HG02763 (cell line): ENCODE measurements around the gene UNK.
"Not testable (repeated sequence)": the region's sequence is repeated elsewhere in the genome, so short reads cannot be mapped to it uniquely, and the experiment has no call there.

Experiments used
- ATAC-seq: cut with Tn5 transposase; IDR thresholded peaks from one replicate; pipeline ENCODE4 v1.9.1; 2021; ENCODE audit warnings: mild to moderate bottlenecking, moderate library complexity; ENCODE audit not compliant: unreplicated experiment

The UNK gene

DNA sequence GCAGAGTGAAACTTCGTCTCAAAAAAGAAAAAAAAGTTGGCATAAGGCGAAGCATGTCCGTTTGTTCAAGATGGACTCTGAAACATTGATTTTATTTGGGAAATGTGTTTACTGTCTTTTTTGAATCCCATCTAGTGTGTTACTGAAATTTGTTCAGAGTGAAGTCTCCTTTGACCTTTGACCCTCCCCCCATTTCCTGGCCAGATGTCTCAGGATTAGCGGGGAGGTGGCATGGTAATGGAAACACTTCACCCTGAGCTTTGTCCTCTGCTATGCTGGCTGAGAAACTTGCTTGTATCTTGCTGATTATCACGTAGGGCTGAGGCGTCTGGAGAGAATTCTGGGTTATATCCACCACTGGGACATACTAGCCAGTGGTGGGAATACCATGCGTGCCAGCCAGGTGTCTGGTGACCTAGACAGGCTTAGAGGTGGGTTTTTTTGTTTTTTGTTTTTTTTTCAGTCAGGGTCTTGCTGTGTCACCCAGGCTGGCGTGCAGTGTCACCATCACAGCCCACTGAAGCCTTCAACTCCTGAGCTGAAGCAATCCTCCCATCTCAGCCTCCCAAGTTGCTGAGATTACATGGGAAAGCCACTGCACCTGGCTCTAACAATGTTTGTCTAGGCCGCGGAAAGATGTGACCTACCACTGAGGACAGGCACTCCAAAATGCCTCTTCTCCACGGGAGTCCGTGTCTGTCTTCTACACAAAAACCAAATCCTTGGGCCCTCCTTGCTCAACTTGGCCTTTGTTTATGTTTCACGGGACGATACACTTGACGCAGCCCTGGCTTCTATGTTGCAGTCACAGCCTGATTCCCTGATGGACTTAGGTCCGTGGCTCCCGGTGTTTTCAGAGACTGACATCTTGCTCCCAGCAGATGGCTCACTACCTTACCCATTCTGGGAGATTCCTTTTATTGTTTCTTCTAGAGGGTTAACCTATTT is 13.0 kb upstream of the UNK start:
- no peak for ATAC-seq

DNA sequence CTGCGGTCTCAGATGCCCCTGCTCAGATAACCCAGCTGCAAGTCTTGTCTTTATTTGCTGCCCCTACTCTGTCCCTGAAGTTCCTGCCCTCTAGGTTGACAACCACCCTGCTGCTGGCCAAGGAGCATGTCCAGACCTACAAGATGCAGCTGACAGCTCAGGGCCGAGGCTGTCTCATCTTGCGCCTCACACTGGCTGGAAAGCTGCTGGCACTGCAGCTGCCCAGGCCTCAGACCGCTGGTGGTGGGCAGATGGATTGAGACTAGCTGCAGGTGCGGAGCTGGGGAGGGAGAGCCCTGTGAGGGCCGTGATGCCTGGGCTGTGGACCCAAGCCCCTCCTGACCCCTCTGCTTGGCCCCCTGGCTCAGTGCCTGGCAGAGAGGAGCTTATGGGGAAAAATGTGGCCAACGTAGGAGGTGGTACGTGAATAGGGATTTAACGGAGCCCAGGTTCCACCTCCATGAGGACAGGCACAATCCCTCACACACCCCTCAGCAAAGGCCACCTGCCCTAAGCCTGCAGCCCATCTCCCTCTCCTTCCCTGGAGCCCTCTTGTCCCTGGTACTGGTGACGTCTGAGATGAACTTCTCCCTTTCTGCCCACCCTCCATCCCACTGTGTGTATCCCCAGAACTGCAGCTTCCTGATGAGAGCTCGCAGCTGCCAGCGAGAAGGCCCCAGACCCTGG is 11.3 kb upstream of the UNK start:
- ATAC-seq = no peak

DNA sequence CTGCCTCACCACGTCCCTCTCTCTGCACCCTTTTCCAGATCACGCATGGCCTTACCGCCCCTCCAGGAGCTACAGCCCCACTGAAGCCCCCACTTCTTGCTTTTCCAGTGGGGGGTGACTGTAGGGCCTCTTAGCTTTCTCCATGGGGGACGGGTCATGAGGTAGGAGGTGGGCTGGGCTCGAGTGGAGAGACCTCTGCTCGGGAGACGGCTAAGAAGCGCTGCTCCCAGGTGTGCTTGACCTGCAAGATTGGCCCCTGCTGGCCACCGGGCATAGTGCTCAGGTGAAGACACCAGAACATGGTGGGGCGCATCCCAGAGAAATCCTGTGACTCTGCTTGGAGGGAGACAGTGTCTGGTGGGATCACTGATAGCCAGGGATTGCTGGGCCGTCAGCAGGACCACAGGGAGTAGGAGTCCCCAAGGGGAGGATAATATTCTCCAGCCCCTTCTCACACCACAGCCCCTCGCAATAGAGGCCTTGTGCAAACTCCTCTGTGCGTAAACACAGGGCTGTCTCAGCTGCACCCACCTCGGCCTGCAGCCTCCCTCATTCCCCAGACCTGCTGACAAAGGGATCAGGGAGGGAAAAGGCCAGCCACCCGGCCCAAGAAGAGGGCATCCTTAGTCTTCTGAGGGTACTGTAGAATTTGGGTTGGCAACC is 10.7 kb upstream of the UNK start:
- ATAC-seq = no peak

DNA sequence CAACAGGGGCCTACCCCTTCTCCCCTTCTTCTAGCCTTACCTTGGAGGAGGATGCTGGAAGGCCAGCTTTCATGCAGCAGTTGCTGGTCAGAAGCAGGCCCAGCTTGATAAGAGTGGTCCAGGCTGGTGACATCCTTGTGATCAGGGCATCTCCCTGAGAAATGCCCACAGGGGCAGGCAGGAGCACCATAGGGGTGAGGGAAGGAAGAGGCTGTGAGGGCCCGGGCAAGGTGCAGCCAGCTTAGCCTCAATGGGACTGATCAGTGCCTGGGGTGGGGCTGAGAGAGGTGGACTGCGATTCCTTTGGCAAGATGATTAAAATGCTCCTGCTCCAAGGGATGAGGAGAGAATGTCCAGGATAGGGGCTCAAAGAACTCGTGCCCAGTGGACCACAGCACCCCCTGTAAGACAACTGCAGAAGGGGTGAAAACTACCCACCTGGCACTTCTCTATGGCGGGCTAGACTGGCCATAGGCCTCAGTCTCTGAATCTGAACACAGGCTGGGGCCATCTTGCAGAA is 10.1 kb upstream of the UNK start:
- ATAC-seq = no peak

DNA sequence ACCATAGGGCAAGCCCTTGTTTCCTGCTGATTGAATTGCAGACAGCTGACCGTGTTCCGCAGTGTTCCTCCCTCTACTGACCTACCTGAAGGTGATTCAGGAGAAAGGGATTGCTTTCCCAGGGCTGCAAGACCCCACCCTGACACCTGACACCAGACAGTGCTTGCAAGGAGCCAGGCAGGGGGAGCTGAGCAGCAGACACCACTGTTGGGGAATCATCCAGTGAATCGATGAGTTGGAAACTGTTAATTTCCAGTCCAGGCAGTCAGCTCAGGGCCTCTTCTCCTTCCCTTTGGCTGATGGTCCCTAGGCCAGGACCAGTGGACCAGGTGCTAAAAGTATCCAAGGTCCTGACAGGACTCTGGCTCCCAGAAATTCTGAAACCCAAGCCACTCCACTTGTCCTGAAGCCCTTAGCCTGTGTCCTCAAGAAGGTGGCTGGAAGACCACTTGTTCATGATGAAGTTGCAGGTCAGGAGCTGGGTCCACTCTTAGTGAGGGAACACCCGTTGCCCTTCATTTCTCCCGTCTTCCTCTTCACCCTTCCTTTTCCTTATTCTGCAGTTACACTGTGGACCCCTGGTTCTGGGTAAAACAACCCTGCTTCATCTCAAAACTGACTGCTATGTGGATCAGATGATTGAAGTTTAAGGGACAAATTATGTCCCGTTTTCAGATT is 9.5 kb upstream of the UNK start:
- ATAC-seq = no peak

DNA sequence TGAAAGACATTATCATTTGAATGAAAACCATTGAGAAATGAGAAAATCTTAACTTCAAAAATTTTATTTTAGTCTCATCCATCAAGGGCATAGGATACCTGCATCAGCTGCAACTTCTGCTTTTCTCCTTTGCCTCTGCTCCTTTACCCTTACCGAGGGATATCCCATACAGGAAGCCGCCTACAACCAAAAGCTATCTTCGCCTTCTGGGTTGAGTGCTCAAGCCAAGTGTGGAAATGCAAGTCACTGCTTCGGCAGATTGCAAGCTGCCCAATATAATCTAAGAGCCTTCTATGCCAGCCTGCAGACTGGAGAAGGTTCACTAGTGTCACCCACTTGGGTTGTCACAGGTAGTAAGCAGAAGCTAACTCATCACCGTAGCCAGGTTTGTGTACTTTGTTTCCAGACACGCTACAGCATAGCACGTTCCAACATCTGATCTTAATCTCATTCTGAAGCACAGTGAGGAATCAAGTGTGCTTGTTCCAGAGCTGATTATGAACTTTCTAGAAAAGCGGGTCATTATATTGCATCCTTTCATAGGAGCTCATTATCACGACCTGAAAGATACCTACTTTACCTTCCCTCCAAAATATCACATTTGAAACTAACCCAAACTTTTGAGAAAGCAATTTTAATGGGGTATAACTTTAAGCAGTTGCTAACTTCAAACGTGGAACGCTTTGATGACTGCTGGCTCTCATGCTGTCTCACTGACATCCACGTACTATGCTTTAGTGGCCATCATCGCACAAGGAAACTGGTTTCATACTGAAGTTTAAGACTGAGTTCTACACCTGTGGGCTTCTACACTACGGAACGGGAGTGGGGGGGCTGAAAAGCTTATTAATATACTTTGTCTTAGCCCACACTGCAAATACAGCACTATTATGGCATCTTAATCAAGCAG is 8.0 kb upstream of the UNK start:
- no peak for ATAC-seq

DNA sequence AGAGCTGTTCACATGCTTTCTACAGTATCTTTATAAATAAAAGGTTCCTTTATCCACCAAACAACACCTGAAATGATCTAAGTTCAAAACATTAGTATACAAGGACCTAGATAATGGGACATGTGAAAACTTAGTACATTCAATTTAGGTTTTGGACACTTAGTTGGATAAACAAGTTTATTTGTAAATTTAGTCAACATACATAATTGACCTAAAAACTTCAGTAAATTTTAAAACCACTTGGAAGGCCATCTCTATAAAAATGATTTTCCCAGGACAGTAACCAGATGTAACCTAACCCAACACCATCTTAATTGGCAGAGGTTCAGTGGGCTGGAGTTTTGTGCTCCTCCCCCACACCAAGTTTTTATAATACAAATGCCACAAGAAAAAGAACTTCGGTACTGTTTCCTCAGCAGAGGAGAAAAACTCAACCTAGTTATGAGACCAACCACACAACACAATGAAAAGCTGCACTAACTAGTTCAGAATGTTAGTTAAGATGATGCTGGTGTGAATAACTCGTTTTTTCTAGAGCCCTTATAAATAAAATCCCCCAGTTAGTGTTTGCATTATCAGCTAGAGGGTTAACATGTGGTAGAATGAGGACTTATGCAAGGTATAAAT is 7.2 kb upstream of the UNK start:
- no peak for ATAC-seq

DNA sequence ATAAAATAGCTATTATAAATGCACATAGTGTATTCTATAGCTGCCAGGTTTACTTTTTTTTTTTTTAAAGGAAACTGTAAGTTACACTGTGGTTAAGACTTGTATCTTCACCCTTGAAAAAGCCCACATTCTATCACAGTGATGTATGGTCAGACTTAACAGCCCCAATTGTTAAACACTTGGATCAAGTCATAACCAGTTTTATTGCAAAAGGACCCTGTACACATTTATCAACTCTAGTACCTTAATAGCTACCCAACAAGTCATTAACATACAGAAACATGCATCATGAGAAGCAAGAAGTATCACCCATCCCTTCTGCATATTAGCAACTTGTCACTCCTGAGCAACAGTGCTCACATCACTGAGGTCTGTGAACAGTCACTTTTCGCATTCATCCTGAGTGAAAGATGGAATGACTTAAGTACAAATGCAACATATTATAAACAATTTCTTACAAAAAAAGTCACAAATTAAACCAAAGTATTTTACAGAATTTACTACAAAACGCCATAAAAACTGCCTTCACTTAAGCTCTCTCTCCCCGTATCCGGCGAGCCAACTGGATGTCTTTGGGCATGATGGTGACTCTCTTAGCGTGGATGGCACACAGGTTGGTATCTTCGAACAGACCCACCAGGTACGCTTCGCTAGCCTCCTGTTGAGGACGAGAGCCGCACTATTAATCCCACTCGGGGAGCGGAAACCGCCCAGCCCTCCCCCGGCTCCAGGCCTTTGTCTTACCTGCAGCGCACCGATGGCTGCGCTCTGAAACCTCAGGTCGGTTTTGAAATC is 6.3 kb upstream of the UNK start:
- ATAC-seq = not testable (repeated sequence)

DNA sequence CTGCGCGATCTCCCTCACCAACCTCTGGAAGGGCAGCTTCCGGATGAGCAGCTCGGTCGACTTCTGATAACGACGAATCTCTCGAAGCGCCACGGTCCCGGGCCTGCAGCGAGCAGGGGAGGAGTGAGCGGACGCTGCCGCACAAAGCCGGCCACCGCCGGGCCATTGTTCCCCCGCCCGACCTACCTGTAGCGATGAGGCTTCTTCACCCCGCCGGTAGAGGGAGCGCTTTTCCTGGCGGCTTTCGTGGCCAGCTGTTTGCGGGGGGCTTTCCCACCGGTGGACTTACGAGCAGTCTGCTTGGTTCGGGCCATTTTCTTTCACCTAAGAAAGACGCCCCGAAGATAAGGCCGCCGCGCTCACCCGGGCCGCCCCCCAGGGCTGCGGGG is 5.8 kb upstream of the UNK start:
- peak; percentile 5 for ATAC-seq

DNA sequence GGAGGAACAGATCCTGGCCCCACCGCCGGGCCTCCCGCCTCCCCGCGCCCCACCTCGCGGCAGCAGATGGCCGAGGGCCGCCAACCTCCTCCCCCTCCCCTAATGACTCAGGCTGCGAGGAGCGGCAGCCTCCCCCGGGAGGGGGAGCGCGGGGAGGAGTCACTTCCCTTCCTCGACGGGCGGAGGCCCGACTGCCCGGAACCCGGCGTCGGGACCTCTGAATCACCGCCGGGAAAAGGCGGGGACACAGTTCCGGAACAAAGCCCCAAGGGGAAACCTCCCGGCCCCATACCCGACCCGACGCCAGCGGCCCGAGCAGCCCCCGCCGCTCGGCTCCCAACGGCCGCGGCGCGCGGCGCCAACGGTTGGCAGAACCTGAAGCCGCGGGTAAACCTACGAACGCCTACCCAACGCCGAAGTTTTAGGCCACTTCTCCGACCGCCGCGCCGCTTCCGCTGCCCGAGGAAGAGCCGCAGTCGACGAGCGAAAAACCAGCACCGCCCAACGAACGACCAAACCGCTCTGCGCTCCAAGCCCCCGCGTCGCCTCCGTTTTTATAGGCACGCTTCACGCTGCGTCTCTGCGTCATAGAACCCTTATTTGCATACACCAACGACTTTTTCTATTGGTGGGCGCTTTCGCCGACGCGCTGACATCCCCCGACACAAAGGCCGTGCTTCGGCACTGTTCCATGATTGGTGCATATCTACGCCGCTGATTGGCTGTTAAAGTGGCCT is 5.2 kb upstream of the UNK start:
- peak; percentile 62 for ATAC-seq

DNA sequence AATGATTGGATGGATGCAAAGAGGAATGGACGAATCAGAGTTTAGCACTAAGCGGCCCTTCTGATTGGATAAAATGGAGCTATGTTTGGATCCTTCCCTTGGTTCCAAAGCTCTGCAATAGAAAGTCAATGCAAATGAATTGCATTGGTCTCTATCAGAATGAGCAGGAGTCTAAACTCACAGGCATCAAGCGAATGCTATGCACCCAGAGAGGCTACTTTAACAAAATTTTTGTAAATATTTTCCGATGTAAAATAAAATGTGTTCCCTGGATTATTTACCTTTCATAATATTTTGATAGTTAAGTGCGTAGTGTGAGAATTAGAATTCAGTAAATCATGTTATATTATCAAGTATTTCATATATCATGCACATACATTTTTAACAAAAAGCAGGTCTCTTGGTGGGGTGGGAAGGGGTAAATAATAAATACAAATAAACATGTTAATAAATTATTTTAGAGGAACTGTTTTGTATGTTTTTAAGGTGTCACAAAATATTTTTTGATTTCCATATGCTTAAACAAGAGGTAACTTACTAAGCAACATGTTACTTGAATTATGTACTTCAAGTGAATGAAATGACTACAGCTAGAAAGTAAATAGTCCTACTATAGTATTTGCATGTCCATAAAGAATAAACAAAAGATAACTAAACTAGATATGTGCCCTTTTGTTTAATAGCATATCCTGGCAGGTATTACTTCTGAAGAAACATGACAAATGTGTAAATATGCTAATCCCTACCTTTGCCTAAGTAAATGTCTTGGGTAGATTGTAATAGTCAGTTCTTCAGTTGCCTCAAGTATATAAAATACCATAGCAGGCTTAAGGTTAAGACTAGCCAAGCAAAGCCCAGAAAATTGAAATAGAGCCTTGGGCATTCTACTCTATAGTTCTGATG is 4.4 kb upstream of the UNK start:
- ATAC-seq = no peak

DNA sequence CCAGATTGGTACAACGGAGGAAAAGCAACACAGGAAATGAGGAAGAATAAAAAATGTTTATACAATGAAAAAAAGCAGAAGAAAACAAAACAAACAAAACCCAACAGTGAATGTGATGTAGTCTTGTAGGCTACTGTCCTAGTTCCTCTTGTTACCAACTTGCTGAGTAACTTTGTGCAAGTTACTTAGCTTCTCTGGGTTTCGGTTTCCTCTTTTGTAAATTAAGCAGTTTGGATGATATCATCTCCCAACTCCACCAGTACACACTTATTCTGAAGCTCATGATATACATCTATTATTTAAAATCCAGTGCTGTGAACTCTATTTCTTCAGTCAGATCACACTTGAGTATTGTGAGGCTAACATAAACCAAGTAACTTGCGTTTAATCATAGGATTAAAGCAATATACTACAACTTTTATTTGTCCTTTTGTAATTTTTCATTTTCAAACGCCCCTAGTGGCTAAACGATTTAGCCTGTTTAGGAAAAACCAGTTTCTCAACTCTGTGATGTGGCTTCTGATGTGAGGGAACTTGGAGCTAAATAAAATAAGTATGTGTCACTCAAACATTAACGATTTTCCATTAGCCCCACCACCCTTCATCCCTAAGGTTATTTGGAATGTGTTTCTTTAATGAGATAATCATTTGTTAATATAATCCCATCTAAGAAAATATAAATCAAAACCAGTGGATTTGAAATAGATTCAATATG is 1.4 kb upstream of the UNK start:
- no peak for ATAC-seq

DNA sequence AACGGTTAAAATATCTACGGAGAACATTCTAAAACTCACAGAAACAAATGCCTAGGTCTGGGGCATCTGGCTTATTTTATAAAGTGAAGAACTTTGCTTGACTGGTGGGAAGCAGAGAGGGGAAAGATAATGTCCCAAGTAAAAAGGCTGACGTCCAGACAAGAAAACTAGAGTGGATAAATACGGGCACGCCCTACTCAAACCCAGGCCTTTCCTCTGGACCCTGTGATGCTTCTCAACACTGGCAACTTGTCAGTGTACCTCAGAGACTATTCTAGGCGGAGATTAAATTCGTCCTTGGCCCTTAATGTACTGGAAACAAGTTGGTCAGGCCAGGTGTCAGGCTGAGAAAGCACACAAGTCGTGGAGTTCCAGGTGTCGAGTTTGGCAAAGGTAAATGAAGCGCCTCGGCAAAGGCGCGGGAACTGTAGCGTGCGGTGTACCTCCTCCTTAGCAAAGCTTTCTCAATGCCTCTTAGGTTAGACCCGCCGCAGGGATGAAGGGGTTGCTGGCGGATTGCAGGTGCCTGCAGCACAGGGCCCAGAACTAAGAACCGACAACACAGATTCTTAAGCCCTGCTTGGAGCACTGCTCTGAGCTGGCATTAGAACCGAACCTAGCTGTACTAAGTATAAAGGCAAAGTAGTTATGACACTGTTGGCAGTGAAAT is 668 bp upstream of the UNK start:
- peak; percentile 1 for ATAC-seq

DNA sequence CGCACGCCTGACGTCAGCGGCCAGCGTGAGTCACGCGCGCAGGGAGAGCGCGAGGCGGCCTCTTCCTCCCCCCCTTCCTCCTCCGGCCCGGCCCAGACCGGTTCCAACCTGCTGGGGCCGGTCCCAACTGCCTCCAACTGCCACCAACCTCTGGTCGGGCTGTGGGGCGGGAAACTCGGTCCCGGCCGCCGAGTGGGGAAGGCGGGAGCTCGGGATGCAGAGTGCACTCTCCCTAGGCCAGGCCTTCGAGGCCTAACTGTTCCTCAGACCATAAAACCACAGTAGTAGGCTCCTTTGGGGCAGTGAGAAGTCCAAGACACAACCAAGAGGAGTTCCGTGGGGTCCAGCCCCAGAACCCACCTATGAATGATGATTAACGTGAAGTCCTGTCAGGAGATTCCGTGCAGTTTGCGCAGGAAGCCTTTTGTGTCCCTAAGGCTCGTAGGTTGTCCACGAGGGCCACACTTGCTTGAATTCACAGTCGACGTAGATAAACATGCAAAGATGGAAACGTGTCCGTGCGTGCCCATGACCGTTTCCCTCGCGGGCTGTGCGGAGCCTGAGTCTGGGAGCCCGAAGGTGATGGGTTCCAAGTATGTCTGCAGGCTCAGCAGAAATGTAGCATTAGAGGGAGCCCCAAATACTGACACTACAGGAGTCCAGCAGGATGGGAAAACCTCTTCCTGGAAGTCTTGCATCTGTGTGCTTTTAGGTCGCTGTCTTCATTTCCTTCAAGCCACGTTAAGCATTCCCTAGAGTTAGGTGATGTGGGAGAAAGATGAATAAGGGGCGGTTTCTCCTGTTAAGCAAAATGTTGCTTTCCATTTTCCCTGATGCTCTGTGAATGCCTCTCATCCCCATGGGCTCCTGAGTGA is 647 bp downstream of the UNK start:
- peak; percentile 58 for ATAC-seq

DNA sequence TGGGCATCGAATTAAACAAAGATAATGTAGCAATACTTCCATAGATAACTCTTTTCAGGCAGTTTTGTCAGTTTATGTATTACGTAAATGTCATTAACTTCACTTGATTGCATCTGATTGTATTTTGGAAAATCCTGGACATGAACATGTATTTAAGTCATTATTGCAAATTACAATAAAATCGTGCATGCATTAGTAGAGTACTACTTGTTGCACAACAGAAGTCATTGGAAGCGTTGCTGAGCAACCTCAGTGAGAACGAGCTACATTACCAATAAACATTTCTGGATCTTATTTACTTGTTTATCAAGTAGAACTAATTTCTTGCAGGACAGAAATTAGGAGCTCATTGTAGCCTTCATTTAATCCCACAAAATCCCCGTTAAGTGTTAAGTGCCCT is 6.6 kb downstream of the UNK start:
- no peak for ATAC-seq
